GM23338 (cell line): ENCODE measurements around the gene ZBTB20. TPM values are rescaled to one million over a fixed set of nuclear protein-coding genes. Genes with fewer than 3 reads are reported as not detected.

ENCODE experiments used
- ATAC-seq: fragments of 200-7000 bp; cut with Tn5 transposase; 3 replicates; pipeline ENCODE4 v1.9.1; 2020
- DNase-seq: peaks from one replicate; pipeline ENCODE4 v3.0.0-alpha.2; 2015; ENCODE audit warnings: low spot score
- H2AFZ ChIP-seq: fragments of 200-600 bp; sonication (generic); 2 replicates; pipeline ENCODE4 v1.8.0; 2016; ENCODE audit warnings: antibody characterized with exemption, mild to moderate bottlenecking, moderate library complexity
- H3F3A ChIP-seq: fragments of 200-600 bp; sonication (generic); replicated peaks from 2 replicates; pipeline ENCODE4 v1.8.0; 2017; ENCODE audit warnings: antibody characterized with exemption, mixed run types, low read depth
- H3K27ac ChIP-seq: fragments of 200-600 bp; sonication (generic); 2 replicates; pipeline ENCODE4 v1.6.1; 2016; ENCODE audit warnings: low read depth
- H3K27me3 ChIP-seq: fragments of 200-600 bp; sonication (generic); 2 replicates; pipeline ENCODE4 v1.8.0; 2016; ENCODE audit warnings: mild to moderate bottlenecking, mixed run types, moderate library complexity; ENCODE audit not compliant: insufficient read depth
- H3K36me3 ChIP-seq: fragments of 200-600 bp; sonication (generic); 2 replicates; pipeline ENCODE4 v1.8.0; 2016; ENCODE audit warnings: mild to moderate bottlenecking; ENCODE audit not compliant: insufficient read depth
- H3K4me1 ChIP-seq: fragments of 200-600 bp; sonication (generic); 2 replicates; pipeline ENCODE4 v1.8.0; 2016; ENCODE audit warnings: mild to moderate bottlenecking, moderate library complexity; ENCODE audit not compliant: insufficient read depth
- H3K4me2 ChIP-seq: fragments of 200-600 bp; sonication (generic); 2 replicates; pipeline ENCODE4 v1.7.1; 2017; ENCODE audit warnings: mixed run types
- H3K4me3 ChIP-seq: fragments of 200-600 bp; sonication (generic); 2 replicates; pipeline ENCODE4 v1.6.1; 2016; ENCODE audit warnings: mixed run types
- H3K79me2 ChIP-seq: fragments of 200-600 bp; sonication (generic); replicated peaks from 2 replicates; pipeline ENCODE4 v1.8.0; 2017; ENCODE audit warnings: mild to moderate bottlenecking; ENCODE audit not compliant: insufficient read depth
- H3K9me2 ChIP-seq: fragments of 200-600 bp; sonication (generic); 2 replicates; pipeline ENCODE4 v1.8.0; 2017; ENCODE audit not compliant: insufficient read depth
- H4K20me1 ChIP-seq: fragments of 200-600 bp; sonication (generic); replicated peaks from 2 replicates; pipeline ENCODE4 v1.8.0; 2017; ENCODE audit warnings: mild to moderate bottlenecking; ENCODE audit not compliant: insufficient read depth
- H3K27ac Mint-ChIP-seq: 2 replicates; pipeline ENCODE4 v1.8.0; 2020; ENCODE audit warnings: inconsistent platforms, mild to moderate bottlenecking, moderate library complexity, mixed read lengths
- H3K27me3 Mint-ChIP-seq: 3 replicates; pipeline ENCODE4 v1.8.0; 2022; ENCODE audit warnings: low read depth, mild to moderate bottlenecking, moderate library complexity, mixed read lengths, inconsistent platforms; ENCODE audit not compliant: insufficient read depth, poor library complexity
- H3K36me3 Mint-ChIP-seq: 3 replicates; pipeline ENCODE4 v1.8.0; 2021; ENCODE audit warnings: low read depth, mild to moderate bottlenecking, inconsistent platforms, moderate library complexity, mixed read lengths
- H3K4me1 Mint-ChIP-seq: 3 replicates; pipeline ENCODE4 v1.8.0; 2020; ENCODE audit warnings: mild to moderate bottlenecking, inconsistent platforms, mixed read lengths
- H3K4me3 Mint-ChIP-seq: 3 replicates; pipeline ENCODE4 v1.8.0; 2021; ENCODE audit warnings: moderate library complexity, mild to moderate bottlenecking, inconsistent platforms, mixed read lengths
- H3K9me3 Mint-ChIP-seq: 3 replicates; pipeline ENCODE4 v1.8.0; 2020; ENCODE audit warnings: moderate library complexity, mild to moderate bottlenecking, inconsistent platforms, mixed read lengths
- CREB1 ChIP-seq: fragments of 250-450 bp; sonication (Bioruptor Pico); IDR thresholded peaks from 2 replicates; pipeline ENCODE4 v1.5.0; 2020; ENCODE audit warnings: low read depth, mild to moderate bottlenecking, moderate library complexity
- CTCF ChIP-seq, 2 experiments: fragments of 200-600 bp in 1 of 2; sonication (generic) in 1 of 2; conservative IDR thresholded peaks; 2 replicates each; pipeline versions ENCODE4 v1.5.1 to v1.6.1; 2016 to 2017; ENCODE audit warnings: antibody characterized with exemption in 2 of 2, low read depth in 2 of 2, mild to moderate bottlenecking in 2 of 2, moderate library complexity in 1 of 2
- ETS1 ChIP-seq: IDR thresholded peaks from 2 replicates; pipeline ENCODE4 v1.6.1; 2016; ENCODE audit warnings: antibody characterized with exemption
- EZH2 ChIP-seq: fragments of 200-600 bp; sonication (generic); IDR thresholded peaks from one replicate; pipeline ENCODE4 v1.8.0; 2017; ENCODE audit warnings: antibody characterized with exemption, mild to moderate bottlenecking, low read depth; ENCODE audit not compliant: unreplicated experiment
- EZH2phosphoT487 ChIP-seq: fragments of 200-600 bp; sonication (generic); IDR thresholded peaks from one replicate; pipeline ENCODE4 v1.8.1; 2018; ENCODE audit warnings: antibody characterized with exemption; ENCODE audit not compliant: unreplicated experiment
- JUNB ChIP-seq: IDR thresholded peaks from one replicate; pipeline ENCODE4 v1.6.1; 2016; ENCODE audit warnings: antibody characterized with exemption; ENCODE audit not compliant: unreplicated experiment
- NANOG ChIP-seq: IDR thresholded peaks from 2 replicates; pipeline ENCODE4 v1.6.1; 2016; ENCODE audit warnings: antibody characterized with exemption, borderline replicate concordance
- POLR2AphosphoS5 ChIP-seq: IDR thresholded peaks from 2 replicates; pipeline ENCODE4 v1.6.1; 2016; ENCODE audit warnings: antibody characterized with exemption, low read depth
- REST ChIP-seq: IDR thresholded peaks from one replicate; pipeline ENCODE4 v1.6.1; 2018; ENCODE audit warnings: antibody characterized with exemption; ENCODE audit not compliant: unreplicated experiment
- STAT1 ChIP-seq: IDR thresholded peaks from one replicate; pipeline ENCODE4 v1.6.1; 2016; ENCODE audit warnings: antibody characterized with exemption; ENCODE audit not compliant: unreplicated experiment
- ZNF114 ChIP-seq: fragments of 250-450 bp; sonication (Bioruptor Pico); IDR thresholded peaks from 2 replicates; pipeline ENCODE4 v1.5.0; 2020; ENCODE audit warnings: mild to moderate bottlenecking, moderate library complexity
- ZNF331 ChIP-seq: fragments of 250-450 bp; sonication (Bioruptor Pico); IDR thresholded peaks from 2 replicates; pipeline ENCODE4 v1.5.0; 2020; ENCODE audit warnings: low read depth, mild to moderate bottlenecking, moderate library complexity
- ZNF462 ChIP-seq: fragments of 250-450 bp; sonication (Bioruptor Pico); IDR thresholded peaks from 2 replicates; pipeline ENCODE4 v1.5.0; 2020; ENCODE audit warnings: mild to moderate bottlenecking, moderate library complexity
- polyA plus RNA-seq: library from polyadenylated mRNA; unstranded; fragments of >200 nt; fragmentation: Nextera tagmentation; extraction: Ambion mirVana; gene quantifications from 2 replicates; pipeline ENCODE4 v1.2.1, GENCODE V29; 2016
- total RNA-seq: library from RNA; depleted of rRNA; stranded (reverse); fragments of >200 nt; shearing (Covaris generic); gene quantifications from 2 replicates; pipeline ENCODE4 v1.2.3, GENCODE V29; 2014

ZBTB20 gene
- total and polyA plus RNA-seq, 2 experiments from 2014 or later, result 2.0 to 3.3 TPM

GRCh38 chr3:114645392-114645791 is 501.7 kb downstream of the ZBTB20 start:
- H3F3A ChIP-seq, result no peaks in the 10 kb centered on the region
- H3K4me1 ChIP-seq, result peaks cover 5% of the 10 kb centered on the region; the same call in 1 of the 2 replicates
- H3K36me3 ChIP-seq, result no peaks in the 10 kb centered on the region
- H3K9me2 ChIP-seq, result no peaks in the 10 kb centered on the region
- no peak overlapping the region for H3K4me2 ChIP-seq
- H3K27me3 ChIP-seq, result no peaks in the 10 kb centered on the region
- H3K79me2 ChIP-seq, result no peaks in the 10 kb centered on the region
- H3K4me3 ChIP-seq, result no peak overlapping the region
- Mint-ChIP-seq H3K4me3 (no peak overlapping the region), H3K36me3 (no peaks in the 10 kb centered on the region), H3K9me3 (no peaks in the 10 kb centered on the region), H3K27me3 (no peaks in the 10 kb centered on the region), H3K4me1 (peaks cover 11% of the 10 kb centered on the region), H3K27ac (no peak overlapping the region)
- TF ChIP-seq CREB1 (CRISPR knock-in tag), result no peak
- TF ChIP-seq ZNF331 (CRISPR knock-in tag), result no peak
- no peak for TF ChIP-seq REST
- TF ChIP-seq NANOG, result no peak
- TF ChIP-seq ZNF114 (CRISPR knock-in tag), result no peak
- TF ChIP-seq STAT1, result no peak
- no peak for TF ChIP-seq EZH2phosphoT487
- no peak for TF ChIP-seq JUNB
- TF ChIP-seq ZNF462 (CRISPR knock-in tag), result no peak
- TF ChIP-seq POLR2AphosphoS5, result no peak
- no peak for TF ChIP-seq CTCF (conservative IDR thresholded peaks at IDR 0.05; ENCODE audit: low read depth in 2 of 2)
- no peak for TF ChIP-seq ETS1
- no peak for TF ChIP-seq EZH2
- H3K27ac ChIP-seq, result no peak overlapping the region
- ATAC-seq (no peak), DNase-seq (no peak)
- H4K20me1 ChIP-seq, result no peaks in the 10 kb centered on the region
- no peak overlapping the region for H2AFZ ChIP-seq
